ENCODE results near the gene BCHE. TPM values are rescaled to one million over a fixed set of nuclear protein-coding genes. Genes with fewer than 3 reads are reported as not detected.

Gene BCHE
- total and polyA plus RNA-seq, 11 donors = 0.56 to 37.1 (median 1.3) TPM

- no peaks in the 10 kb centered on the region for H3K4me1 ChIP-seq
- WGBS, 4 donors = 55 to 84% (median 70%) methylated on average over 2 of the region's 2 CpGs
Observed at GRCh38 chr3:165725296-165725695, 111.9 kb downstream of the BCHE start.

More at GRCh38 chr3:165725296-165725695, 111.9 kb downstream of the BCHE start:
- DNase-seq (no peak), ATAC-seq (no peak)
- TF ChIP-seq POLR2A (IDR thresholded peaks at IDR 0.05) = no peak
- Histone ChIP-seq H3K9me3 (peaks cover 0 to 9% (median 0%) of the 10 kb centered on the region in 12 donors), H3K27me3 (no peaks in the 10 kb centered on the region), H3K36me3 (no peaks in the 10 kb centered on the region), H3K4me3 (no peak overlapping the region), H3K27ac (no peak overlapping the region)
- intact Hi-C loops (cut with DNase I) = no loop called here

Data from heart left ventricle (tissue), 16 donors.